Prostate gland (tissue), 2 donors: ENCODE measurements around the gene EDC4.

Experiments used
- CTCF ChIP-seq, 4 experiments: fragments of 200-600 bp in 2 of 4; fragments of 450-650 bp in 2 of 4; sonication (generic) in 2 of 4; IDR thresholded peaks; 1 replicate in 3 of 4; 2 replicates in 1 of 4; pipeline ENCODE4 v1.5.1; 2016 to 2019; ENCODE audit warnings: antibody characterized with exemption in 4 of 4, mild to moderate bottlenecking in 2 of 4, moderate library complexity in 2 of 4
- POLR2A ChIP-seq: fragments of 450-650 bp; IDR thresholded peaks from one replicate; pipeline ENCODE4 v1.6.1; 2016; ENCODE audit warnings: antibody characterized with exemption, mild to moderate bottlenecking

DNA sequence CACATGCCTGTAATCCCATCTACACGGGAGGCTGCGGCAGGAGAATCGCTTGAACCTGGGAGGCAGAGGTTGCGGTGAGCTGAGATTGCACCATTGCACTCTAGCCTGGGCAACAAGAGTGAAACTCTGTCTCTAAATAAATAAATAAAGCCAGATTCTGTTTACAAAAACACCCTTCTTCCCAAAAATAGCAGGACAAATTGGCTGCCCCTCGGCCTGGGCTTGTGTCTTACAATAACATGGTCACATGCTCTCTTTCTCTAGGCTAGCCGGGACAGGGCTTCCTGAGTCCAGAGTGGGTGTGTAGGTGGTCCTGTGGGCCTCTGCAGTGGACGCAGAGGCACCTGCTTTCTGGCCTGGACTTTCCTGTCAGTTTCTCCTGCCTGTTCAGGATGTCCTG, 3.2 kb upstream of the EDC4 start:
- TF ChIP-seq CTCF (IDR thresholded peaks at IDR 0.05) (no peak), POLR2A (no peak)
